ENCODE data around the gene AHNAK2.

Gene AHNAK2

DNA sequence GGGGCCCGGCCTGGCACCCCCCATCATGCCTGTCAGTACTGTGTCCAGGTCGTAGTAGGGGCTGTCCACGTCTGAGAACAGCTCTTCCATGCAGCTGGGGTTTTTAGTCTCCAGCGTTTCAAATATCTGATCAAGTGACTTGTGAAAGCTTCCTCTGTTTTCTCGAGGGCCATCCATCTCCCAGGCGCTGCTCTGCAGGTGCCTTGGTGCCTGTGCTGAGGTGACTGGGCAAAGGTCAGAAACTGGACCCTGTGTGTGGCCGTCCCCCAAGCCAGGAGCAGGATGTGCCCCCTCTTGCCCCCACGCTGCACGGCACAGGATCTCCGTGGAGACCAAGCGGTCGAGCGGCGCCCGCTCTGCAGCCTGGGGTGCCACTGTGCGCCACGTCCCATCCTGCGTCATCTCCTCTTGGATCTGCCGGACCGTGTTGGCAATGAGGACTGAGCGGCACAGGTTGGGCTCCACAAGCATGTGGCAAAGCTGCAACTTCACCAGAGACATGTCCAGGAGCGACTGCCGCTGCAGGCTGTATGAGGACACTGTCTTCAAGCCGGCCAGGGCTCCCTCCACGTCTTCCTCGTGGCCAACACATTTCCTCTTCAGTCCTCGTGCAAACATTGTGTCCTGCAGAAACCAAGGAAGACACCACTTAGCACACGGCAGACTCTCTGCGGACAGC lies 33.3 kb upstream of the AHNAK2 start:
- H3K4me3 ChIP-seq (ENCODE audit: low read depth, low read length), result no peak overlapping the region
- TF ChIP-seq CTCF (conservative IDR thresholded peaks at IDR 0.05; ENCODE audit: low read depth, low read length), result no peak
- DNase-seq (ENCODE audit: low read depth), result no peak

GRCh38 chr14:105010891-105011291 lies 32.7 kb upstream of the AHNAK2 start:
- H3K4me3 ChIP-seq (ENCODE audit: low read depth, low read length), result no peak overlapping the region
- no peak for TF ChIP-seq CTCF (conservative IDR thresholded peaks at IDR 0.05; ENCODE audit: low read depth, low read length)
- no peak for DNase-seq (ENCODE audit: low read depth)

DNA sequence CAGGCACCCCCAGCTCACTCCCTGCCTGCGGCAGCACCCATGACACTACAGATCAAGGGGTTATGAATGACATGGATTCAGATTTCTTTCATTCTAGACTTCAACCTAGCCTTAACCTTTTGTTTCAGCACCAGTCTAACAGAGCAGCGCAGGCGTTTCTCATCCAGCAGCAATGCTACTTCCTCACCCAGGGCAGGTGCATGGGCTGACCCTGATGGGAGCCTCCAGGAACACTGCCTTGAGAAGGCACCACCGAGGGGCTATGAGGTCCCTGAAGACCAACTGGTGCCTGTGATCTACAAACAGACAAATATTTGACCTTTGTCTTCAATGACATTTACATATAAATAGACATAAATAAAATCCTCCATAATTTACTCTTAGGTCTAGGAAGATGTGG lies 31.9 kb upstream of the AHNAK2 start:
- no peak for TF ChIP-seq CTCF (conservative IDR thresholded peaks at IDR 0.05; ENCODE audit: low read depth, low read length)
- no peak overlapping the region for H3K4me3 ChIP-seq (ENCODE audit: low read depth, low read length)
- no peak for DNase-seq (ENCODE audit: low read depth)

- H3K4me3 ChIP-seq (ENCODE audit: low read depth, low read length), result no peak overlapping the region
- no peak for TF ChIP-seq CTCF (conservative IDR thresholded peaks at IDR 0.05; ENCODE audit: low read depth, low read length)
- no peak for DNase-seq (ENCODE audit: low read depth)
Observed at GRCh38 chr14:105007593-105008264, 29.6 kb upstream of the AHNAK2 start.

DNA sequence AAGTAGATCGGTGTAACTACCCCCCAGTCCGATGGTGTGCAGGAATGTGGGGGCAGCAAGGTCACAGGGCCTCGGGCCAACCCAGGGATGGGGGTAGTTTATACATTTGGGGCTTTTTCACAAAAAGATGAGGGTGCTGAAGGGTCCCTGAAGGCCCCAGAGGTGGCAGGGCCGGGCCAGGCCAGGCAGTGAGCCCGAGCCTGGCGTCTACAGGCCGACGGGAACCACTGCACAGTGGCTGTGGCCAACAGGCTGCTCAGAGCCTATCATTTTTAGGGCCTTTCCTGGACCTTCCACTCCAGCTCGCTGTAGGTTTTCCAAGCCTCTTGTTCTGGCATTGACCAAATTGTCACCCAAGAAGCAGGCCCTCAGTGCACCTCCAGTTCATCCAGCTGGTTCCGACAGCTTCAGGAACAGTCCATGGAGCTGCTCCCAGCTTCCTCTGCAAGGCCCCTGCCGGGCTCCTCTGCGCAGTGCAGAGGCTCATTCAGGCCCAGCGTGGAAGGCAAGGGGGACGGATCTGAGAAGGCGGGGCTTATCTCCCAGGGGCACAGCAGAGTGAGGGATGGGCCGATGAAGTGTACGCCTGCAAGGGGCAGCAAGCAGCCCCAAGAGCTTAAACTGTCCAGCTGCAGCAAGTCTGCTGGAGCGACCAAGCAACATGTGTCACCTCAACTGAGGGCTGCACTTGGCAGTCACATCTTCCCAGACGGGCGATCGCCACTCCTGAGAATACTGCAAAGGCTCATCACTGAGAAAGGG lies 28.8 kb upstream of the AHNAK2 start:
- DNase-seq (ENCODE audit: low read depth), result no peak
- no peak overlapping the region for H3K4me3 ChIP-seq (ENCODE audit: low read depth, low read length)
- TF ChIP-seq CTCF (conservative IDR thresholded peaks at IDR 0.05; ENCODE audit: low read depth, low read length), result no peak

DNA sequence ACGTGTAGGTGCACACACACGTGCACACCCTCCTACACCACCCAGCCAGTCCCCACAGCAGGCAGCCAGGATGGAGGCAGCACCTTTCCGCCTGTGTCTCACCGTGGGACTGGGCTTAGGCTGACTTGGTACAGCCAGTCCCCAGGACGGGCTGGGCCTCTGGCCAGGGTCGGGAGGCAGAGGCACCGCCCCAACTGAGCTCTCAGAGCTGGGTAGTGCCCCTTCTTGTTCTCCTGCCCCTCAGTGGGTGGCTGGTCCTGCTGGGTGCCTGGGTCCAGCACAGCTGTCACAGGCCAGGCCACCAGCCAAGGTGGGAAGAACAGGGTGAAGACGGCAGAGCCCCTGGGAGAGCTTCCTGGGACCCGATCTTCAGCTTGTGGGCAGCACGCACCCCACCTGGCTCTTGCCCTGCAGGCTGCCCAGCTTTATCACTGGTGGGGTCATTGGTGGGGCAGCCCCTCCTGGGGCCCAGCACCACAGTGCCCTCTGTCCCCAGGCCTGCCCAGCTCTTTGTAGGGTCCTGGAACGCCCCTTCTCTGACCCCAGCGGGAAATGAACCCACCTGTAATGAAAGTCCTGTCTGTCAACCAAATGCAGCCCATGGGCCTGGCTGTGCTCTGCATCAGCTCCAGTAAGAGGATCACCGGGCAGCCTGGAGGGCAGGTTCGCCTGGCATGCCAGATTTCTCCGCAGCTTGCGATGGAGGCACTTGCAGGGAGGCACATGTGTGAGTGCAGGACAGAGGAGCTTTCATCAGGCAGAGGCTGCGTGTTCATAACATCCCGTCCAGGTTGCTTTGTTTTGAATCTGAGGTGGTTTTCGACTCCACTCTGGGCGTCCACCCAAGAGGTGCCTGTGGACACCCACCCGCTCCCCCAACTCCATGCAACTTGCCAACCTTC lies 28.0 kb upstream of the AHNAK2 start:
- no peak for TF ChIP-seq CTCF (conservative IDR thresholded peaks at IDR 0.05; ENCODE audit: low read depth, low read length)
- no peak overlapping the region for H3K4me3 ChIP-seq (ENCODE audit: low read depth, low read length)
- DNase-seq (ENCODE audit: low read depth), result no peak
